H1 (cell line): ENCODE measurements around the gene PCDH9. TPM values are rescaled to one million over a fixed set of nuclear protein-coding genes. Genes with fewer than 3 reads are reported as not detected.

Experiments used
- ATF3 ChIP-seq: IDR thresholded peaks from 2 replicates; pipeline ENCODE4 v1.6.1; 2011; ENCODE audit warnings: low read depth, mild to moderate bottlenecking, low read length; ENCODE audit not compliant: insufficient read depth
- BACH1 ChIP-seq: IDR thresholded peaks from 2 replicates; pipeline ENCODE4 v1.6.1; 2012; ENCODE audit warnings: low read length, improper control_type of control experiment
- CBX8 ChIP-seq: fragments of 300-800, 300-1000 bp; sonication (generic); IDR thresholded peaks from 2 replicates; pipeline ENCODE4 v1.7.1; 2016; ENCODE audit warnings: low read depth, low read length, borderline replicate concordance
- CHD7 ChIP-seq: fragments of 300-600 bp; sonication (generic); IDR thresholded peaks from 2 replicates; pipeline ENCODE4 v1.7.1; 2012; ENCODE audit warnings: low read length, moderate library complexity, mild to moderate bottlenecking, inconsistent platforms; ENCODE audit not compliant: insufficient replicate concordance
- MAFK ChIP-seq: IDR thresholded peaks from 2 replicates; pipeline ENCODE4 v1.6.1; 2012; ENCODE audit warnings: low read depth, mild to moderate bottlenecking, improper control_type of control experiment, low read length
- RAD21 ChIP-seq, 2 experiments: IDR thresholded peaks in 1 of 2; conservative IDR thresholded peaks in 1 of 2; 2 replicates each; pipeline ENCODE4 v1.6.1; 2011; ENCODE audit warnings: low read depth in 2 of 2, low read length in 2 of 2, improper control_type of control experiment in 1 of 2, inconsistent platforms in 1 of 2, mild to moderate bottlenecking in 1 of 2, moderate library complexity in 1 of 2
- polyA plus RNA-seq, 7 experiments: library from polyadenylated mRNA; depleted of rRNA in 3 of 7; stranded (reverse) in 5 of 7; unstranded in 2 of 7; fragments of >200 nt in 5 of 7; fragments of 200-250 nt in 2 of 7; gene quantifications; 1 replicate in 5 of 7; 2 replicates in 1 of 7; 4 replicates in 1 of 7; pipeline versions ENCODE4 v1.2.1 to v1.2.3, GENCODE V29; 2011 to 2013; ENCODE audit warnings: missing spikeins in 2 of 7, mixed read lengths in 2 of 7
- total RNA-seq: library from RNA; stranded (reverse); fragmentation: NEBNext Ultra II Directional; extraction: Animal tissue kit (Norgen Biotek cat#: 25700); gene quantifications from 2 replicates; pipeline ENCODE4 v1.2.1, GENCODE V29; 2021

PCDH9 gene
- total and polyA plus RNA-seq, 2 of the 8 experiments (the other 6 are each of a cell fraction or from before 2014, with no cell fraction given) = 0.12 to 0.60 TPM

GRCh38 chr13:67043901-67044300 is 186.2 kb downstream of the PCDH9 start (continued):
- TF ChIP-seq CHD7 (no peak), MAFK (no peak), ATF3 (no peak), BACH1 (no peak), RAD21 (IDR thresholded peaks at IDR 0.05 in 1 of 2, conservative IDR thresholded peaks at IDR 0.05 in 1 of 2; ENCODE audit: low read depth in 2 of 2, low read length in 2 of 2) (no peak), CBX8 (no peak)
